ENCODE data around the gene NR4A1. TPM values are rescaled to one million over a fixed set of nuclear protein-coding genes. Genes with fewer than 3 reads are reported as not detected.

NR4A1 gene
- total RNA-seq, 2 experiments from 2014 or later, result 67.0 to 79.2 TPM

DNA sequence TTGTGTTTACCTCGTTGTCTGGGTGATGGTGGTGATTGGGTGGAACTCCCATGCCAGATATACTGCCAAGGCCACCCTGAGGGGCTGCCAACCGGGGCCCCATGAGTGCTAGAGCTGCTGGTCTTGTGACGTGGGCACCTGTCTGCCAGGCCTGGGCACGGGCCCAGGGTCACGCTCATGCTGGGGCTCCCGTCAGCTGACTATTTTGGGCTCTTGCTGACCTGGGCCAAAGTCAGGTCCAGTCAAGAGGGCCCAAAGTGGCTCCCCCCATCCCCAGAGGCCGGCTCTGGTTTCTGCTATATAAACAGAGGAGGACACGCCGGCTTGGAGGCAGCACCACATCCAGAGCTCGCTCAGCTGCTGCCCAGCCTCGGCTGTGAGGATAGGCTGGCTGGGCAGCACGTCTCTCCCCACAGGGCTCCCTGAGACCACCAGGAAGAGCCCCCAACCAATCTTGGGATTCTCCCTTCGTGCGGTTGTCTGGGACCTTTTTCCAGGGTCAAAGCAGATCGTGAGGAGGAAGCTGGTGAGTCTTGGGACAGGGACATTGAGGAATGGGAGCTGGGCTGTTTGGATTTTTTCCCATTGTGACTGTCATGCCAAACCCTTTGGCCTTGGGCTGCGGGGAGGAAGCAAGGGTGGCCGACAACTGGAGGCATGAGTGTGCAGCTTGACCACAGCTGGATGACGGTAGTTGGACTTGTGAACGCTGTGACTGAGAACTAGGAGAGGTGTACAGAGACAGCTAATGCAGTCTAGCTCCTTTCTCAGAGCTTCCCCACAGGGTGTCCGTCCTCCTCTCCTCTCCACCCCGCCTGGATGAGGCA lies 7.6 kb upstream of the NR4A1 start:
- Histone ChIP-seq H3K4me3 (ENCODE audit: low read length) (no peak overlapping the region), H3K9me3 (ENCODE audit: control insufficient read depth in 1 of 2, insufficient read depth in 1 of 2, low read length in 2 of 2) (no peaks in the 10 kb centered on the region), H3K36me3 (ENCODE audit: insufficient read depth, low read length) (no peaks in the 10 kb centered on the region), H3K4me1 (ENCODE audit: insufficient read depth, low read length) (peaks cover 30% of the 10 kb centered on the region), H3K27ac (ENCODE audit: low read depth in 1 of 2, low read length in 2 of 2) (no peak overlapping the region), H3K27me3 (ENCODE audit: control insufficient read depth in 1 of 2, insufficient read depth in 2 of 2, low read length in 2 of 2) (no peaks in the 10 kb centered on the region)
- ChIA-PET CTCF (interaction anchor here (1.1 kb wide), 1 partner anchor 39 kb away, joined by 3 read pairs; no protein-coding TSS in a partner anchor), POLR2A (interaction anchor here (1.6 kb wide), 1 partner anchor 26 kb away, joined by 9 read pairs; the partner anchor contains the start of gene ATG101)
- Mint-ChIP-seq H3K27ac (no peak overlapping the region), H3K4me3 (no peak overlapping the region), H3K36me3 (ENCODE audit: low read depth) (no peaks in the 10 kb centered on the region), H3K9me3 (no peaks in the 10 kb centered on the region), H3K4me1 (ENCODE audit: low read depth) (peaks cover 22% of the 10 kb centered on the region), H3K27me3 (no peaks in the 10 kb centered on the region)
- intact Hi-C loops (cut with DNase I, micrococcal nuclease), result no loop called here
- TF ChIP-seq CTCF (IDR thresholded peaks at IDR 0.05), result no peak
- DNase-seq (no peak), ATAC-seq (ENCODE audit: poor library complexity) (no peak)

DNA sequence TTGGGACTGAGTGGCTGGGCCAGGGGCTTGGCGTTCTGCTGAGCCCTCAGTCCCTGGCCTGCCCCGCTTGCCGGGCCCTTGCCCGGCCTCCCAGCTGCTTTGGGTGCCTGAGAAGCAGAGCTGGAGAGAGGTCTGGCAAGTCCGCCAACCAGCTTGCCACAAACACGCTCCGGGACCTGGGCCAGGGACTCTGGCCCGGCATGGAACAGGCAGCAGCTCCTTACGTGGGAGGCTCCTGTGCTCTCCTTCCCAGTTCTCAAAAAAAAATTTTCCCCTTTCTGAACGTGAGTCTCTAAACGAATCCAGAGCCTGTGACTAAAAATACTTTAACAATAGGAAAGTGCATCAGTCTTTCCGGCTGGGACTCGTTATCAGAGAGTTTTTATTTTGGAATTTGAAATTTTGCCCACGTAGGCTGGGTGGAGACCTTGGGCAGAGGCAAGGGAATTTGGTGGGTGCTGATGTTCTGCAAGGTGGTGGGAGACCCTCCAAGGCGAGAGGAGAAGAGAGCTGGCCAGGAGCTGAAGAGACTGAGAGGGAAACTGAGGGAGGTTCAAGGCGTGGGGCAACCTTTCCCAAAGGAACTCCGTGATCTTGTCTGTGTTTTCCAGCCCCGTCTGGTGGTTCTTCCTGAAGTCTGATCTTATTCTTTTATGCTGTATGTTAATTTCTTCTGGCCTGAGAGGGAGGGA lies 6.8 kb upstream of the NR4A1 start:
- no peak for ATAC-seq (ENCODE audit: poor library complexity)
- Mint-ChIP-seq H3K36me3 (ENCODE audit: low read depth) (no peaks in the 10 kb centered on the region), H3K27ac (no peak overlapping the region), H3K4me3 (no peak overlapping the region), H3K4me1 (ENCODE audit: low read depth) (peaks cover 21% of the 10 kb centered on the region), H3K27me3 (no peaks in the 10 kb centered on the region), H3K9me3 (no peaks in the 10 kb centered on the region)
- no peaks in the 10 kb centered on the region for H3K27me3 ChIP-seq (ENCODE audit: control insufficient read depth in 1 of 2, insufficient read depth in 2 of 2, low read length in 2 of 2)
- DNase-seq, result no peak
- no peaks in the 10 kb centered on the region for H3K9me3 ChIP-seq (ENCODE audit: control insufficient read depth in 1 of 2, insufficient read depth in 1 of 2, low read length in 2 of 2)
- H3K36me3 ChIP-seq (ENCODE audit: insufficient read depth, low read length), result no peaks in the 10 kb centered on the region
- ChIA-PET CTCF (no interaction called here), POLR2A (interaction anchor here (1.6 kb wide), 1 partner anchor 25 kb away, joined by 9 read pairs; the partner anchor contains the start of gene ATG101)
- no peak for TF ChIP-seq CTCF (IDR thresholded peaks at IDR 0.05)
- no peak overlapping the region for H3K4me3 ChIP-seq (ENCODE audit: low read length)
- H3K27ac ChIP-seq (ENCODE audit: low read depth in 1 of 2, low read length in 2 of 2), result no peak overlapping the region
- intact Hi-C loops (cut with DNase I, micrococcal nuclease), result no loop called here
- H3K4me1 ChIP-seq (ENCODE audit: insufficient read depth, low read length), result peaks cover 28% of the 10 kb centered on the region

GRCh38 chr12:52045794-52046199 lies 5.4 kb upstream of the NR4A1 start:
- H3K9me3 Mint-ChIP-seq, result no peaks in the 10 kb centered on the region
- peaks cover 40% of the 10 kb centered on the region for H3K4me1 ChIP-seq (ENCODE audit: insufficient read depth, low read length)

More at GRCh38 chr12:52045794-52046199, 5.4 kb upstream of the NR4A1 start:
- DNase-seq (peak in 3 of 14 experiments; percentile 43 to 60 (median 54)), ATAC-seq (ENCODE audit: poor library complexity) (no peak)
- Mint-ChIP-seq H3K36me3 (ENCODE audit: low read depth) (no peaks in the 10 kb centered on the region), H3K4me3 (no peak overlapping the region), H3K4me1 (ENCODE audit: low read depth) (peaks cover 29% of the 10 kb centered on the region), H3K27ac (no peak overlapping the region), H3K27me3 (no peaks in the 10 kb centered on the region)
- no peak overlapping the region for H3K27ac ChIP-seq (ENCODE audit: low read depth in 1 of 2, low read length in 2 of 2)
- H3K9me3 ChIP-seq (ENCODE audit: control insufficient read depth in 1 of 2, insufficient read depth in 1 of 2, low read length in 2 of 2), result no peaks in the 10 kb centered on the region
- CTCF ChIA-PET, result no interaction called here
- intact Hi-C loops (cut with DNase I, micrococcal nuclease), result no loop called here
- no peak overlapping the region for H3K4me3 ChIP-seq (ENCODE audit: low read length)
- H3K36me3 ChIP-seq (ENCODE audit: insufficient read depth, low read length), result no peaks in the 10 kb centered on the region
- POLR2A ChIA-PET, result no interaction called here
- no peaks in the 10 kb centered on the region for H3K27me3 ChIP-seq (ENCODE audit: control insufficient read depth in 1 of 2, insufficient read depth in 2 of 2, low read length in 2 of 2)
- TF ChIP-seq CTCF (IDR thresholded peaks at IDR 0.05), result no peak

Data from CD4-positive, alpha-beta T cell (primary cell).